Stimulated activated CD8-positive, alpha-beta memory T cell treated with anti-CD3 and anti-CD28 coated beads, Interleukin-4, amount 100 ng/mL, for 24 hours (primary cell): ENCODE measurements around the gene C6orf132.
"Not testable (repeated sequence)": the region's sequence is repeated elsewhere in the genome, so short reads cannot be mapped to it uniquely, and the experiment has no call there.

Source experiments
- DNase-seq: peaks from one replicate; pipeline ENCODE4 v3.0.0-alpha.2; 2020; ENCODE audit warnings: low read depth

C6orf132 gene, protein sequence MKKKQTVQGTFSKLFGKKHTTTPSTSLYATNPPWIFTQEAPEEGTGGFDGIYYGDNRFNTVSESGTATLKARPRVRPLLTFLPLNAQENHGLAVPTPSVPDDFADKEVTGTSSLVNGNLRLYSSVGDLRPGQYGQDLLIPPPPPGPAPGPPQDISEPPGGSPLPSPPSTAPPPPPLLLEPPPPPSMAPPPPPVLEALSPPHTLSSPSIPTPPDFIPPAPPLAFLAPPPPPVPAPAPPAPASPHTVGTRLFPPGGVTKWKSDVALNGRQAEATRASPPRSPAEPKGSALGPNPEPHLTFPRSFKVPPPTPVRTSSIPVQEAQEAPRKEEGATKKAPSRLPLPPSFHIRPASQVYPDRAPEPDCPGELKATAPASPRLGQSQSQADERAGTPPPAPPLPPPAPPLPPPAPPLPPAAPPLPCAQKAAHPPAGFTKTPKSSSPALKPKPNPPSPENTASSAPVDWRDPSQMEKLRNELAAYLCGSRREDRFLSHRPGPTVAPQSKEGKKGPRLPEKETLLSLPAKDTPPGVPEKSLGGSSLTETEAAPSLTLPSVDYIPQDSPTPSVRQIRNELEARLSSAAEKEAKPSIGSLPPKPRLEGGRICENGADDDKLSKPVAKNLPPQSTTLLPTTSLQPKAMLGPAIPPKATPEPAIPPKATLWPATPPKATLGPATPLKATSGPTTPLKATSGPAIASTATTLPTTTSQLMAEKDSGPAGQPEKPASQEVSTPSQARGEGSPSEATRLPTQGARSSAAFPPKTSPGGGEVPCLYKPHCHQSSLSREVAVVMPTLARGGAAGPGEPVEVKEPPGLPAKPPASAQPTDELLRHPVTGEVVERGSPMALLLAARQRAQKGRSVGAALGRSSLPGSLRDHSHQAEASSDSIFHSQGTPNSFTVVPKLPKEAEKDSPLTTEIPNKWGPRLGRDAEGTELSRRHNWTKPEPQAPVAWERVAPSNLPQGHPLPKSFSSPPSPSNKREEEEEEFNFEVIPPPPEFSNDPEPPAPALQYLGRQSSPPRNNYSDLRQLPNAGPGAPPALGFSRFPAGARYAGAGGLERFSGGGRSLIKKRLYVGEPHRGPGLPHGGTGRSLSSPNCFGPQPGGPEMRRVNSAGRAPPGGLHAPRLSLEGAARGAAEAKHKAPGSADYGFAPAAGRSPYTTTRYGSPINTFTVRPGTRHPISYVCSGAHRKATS

DNA sequence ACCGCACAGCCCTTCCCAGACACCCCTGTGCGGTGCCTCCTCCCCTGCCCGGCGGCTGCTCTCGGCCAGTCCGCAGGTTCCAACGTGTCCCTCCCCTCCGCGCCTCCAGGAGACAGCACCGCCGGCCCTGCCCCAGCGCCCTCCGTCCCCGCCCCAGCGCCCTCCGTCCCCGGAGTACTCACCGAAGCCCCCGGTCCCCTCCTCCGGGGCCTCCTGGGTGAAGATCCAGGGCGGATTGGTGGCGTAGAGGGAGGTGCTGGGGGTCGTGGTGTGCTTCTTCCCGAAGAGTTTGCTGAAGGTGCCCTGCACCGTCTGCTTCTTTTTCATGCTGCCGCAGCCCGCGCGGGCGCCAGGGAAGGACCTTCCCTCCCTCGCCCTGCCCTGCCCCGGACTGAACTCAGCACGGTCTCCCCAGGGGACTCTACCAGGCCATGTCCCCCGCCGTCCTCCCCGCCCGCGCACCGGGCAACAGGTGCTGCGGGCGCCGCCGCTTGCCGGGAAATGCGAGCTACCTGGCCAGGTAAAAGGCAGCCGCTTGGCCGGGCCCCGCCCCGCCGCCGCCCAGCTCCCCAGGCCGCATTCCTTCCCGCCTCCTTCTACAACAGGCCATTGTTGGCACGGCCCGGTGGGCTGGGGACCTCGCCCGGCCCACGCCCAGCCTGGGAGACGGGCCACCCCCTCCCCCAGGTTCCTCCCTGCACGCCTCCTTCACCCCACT, at the start of gene C6orf132:
Gene C6orf132 (minus strand): TSS at position 503 of the 718 bp plus-strand sequence. CDS start 176 bp downstream, at position 327.
- DNase-seq: no peak

GRCh38 chr6:42190554-42191183, 48.2 kb upstream of the C6orf132 start:
- no peak for DNase-seq

DNA sequence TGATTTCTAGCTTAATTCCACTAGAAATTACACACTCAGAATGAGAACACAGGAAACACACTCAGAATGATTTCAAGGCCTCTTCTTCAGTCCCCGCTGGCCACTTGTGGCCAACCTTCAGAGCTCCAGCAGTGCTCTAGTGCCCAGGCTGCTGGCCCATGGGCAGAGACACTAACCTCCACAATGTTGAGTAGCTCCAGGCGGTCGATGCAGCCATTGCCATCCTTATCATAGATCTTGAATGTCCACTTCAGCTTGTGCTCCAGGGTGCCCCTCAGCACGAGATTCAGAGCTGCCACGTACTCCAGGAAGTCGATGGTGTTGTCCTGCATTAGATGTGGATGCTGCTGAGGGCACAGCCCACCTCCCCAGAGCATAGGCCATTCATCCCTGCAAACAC, 46.0 kb upstream of the C6orf132 start:
- DNase-seq: no peak

GRCh38 chr6:42185597-42185996, 43.2 kb upstream of the C6orf132 start:
- DNase-seq: no peak

GRCh38 chr6:42184475-42184874, 42.1 kb upstream of the C6orf132 start:
- DNase-seq: no peak

DNA sequence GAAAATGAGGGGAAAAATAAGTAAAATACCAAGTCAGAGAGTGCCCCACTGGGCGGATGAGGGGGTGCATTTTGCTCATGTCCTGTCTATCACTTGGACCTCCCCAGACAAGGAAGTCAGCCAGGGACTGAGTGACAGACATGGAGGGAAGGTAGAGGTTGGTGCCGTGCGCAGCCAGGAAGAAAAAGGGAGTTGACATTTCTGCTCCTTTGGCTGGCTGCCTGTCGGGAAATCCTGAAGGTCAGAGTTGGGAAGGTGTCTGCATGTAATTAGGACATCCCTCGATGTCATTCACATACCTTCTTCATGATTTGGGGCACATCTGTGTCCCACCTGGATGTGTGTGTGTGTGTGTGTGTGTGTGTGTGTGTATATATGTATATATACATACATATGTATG, 39.7 kb upstream of the C6orf132 start:
- DNase-seq: no peak

- DNase-seq: peak; percentile 2
These were observed 37.5 kb upstream of the C6orf132 start for GRCh38 chr6:42179945-42180313.

DNA sequence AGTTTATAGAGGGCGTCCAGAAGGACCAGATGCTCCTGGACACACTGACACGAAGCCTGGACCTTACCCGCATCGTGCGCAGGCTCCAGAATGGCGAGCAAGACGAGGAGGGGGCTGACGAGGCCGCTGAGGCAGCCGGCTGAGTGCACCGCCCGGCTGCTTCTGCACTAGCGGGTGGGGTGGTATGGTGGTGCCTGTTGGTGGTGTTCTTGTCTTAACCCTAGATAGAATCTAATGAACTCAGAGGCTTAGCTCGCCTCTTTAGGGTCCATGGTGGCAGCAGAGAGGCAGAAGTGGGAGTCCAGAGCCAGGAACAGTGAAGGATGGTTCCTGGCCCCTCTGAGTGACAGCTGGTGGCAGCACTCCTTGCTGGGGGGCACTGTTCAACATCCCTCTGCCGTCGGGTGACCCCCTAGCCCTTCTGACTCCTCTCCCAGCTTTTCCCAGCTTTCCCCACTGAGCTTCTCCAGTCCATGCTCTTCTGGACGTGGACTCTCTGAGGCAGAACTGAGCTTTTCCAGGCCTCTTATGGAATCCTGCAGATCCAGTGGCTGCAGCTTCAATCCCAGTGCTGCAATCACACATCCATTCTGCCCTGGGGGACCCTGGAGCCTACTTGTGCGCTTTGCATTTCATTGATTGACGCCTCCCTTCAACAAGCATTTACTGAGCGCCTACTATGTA, 37.0 kb upstream of the C6orf132 start:
- DNase-seq: no peak

GRCh38 chr6:42177514-42178364, 35.3 kb upstream of the C6orf132 start:
- DNase-seq: peak; percentile 7

GRCh38 chr6:42176981-42177380, 34.6 kb upstream of the C6orf132 start:
- DNase-seq: no peak

- no peak for DNase-seq
These were observed 33.4 kb upstream of the C6orf132 start for GRCh38 chr6:42175860-42176259.

GRCh38 chr6:42173101-42173500, 30.7 kb upstream of the C6orf132 start, which contains the start of gene GUCA1A:
TSS of gene GUCA1A (plus strand) at chr6:42173364. CDS start at chr6:42173614, 250 bp downstream.
- DNase-seq: no peak

DNA sequence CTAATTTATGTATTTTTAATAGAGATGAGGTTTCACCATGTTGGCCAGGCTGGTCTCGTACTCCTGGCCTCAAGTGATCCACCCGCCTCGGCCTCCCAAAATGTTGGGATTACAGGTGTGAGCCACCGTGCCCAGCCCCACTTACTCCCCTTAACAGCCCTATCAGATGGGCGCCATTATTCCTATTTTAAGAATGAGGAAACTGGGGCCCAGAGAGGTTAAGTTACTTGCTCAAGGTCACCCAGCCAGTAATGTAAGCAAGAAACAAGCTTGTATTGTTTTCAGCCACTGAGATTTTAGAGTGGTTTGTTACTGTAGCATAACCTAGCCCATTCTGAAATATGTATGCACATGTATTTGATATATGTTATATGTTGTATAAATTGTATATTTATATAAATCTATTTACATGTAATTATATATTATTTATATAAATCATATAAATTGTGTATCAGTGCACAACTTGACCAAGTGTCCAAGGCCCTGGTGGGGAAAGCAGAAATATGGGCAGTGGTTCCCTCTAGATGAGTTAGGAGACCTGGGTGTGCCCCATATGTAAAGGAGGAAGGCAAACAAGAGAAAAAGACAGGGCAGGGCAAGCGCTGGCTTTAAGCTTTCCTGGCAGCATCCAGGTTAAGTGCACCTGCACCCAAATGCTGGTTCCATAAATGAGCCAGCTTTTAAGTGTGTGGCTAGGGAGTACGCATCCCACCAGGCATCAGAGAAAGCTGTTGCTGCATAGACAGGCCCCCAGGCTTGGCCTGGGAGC, 29.6 kb upstream of the C6orf132 start:
- no peak for DNase-seq

DNA sequence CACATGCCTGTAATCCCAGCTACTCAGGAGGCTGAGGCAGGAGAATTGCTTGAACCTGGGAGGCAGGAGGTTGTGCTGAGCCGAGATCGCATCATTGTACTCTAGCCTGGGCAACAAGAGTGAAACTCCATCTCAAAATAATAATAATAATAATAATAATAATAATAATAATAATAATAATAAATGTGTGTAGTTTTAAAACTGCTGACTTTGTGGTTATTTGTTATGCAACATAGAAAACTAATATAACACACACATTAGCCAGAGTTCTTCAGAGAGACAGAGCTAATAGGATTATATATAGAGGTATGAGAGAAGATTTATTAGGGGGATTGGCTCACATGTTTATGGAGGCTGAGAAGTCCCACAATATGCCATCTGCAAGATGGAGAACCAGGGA, 27.4 kb upstream of the C6orf132 start:
- not testable (repeated sequence) for DNase-seq

DNA sequence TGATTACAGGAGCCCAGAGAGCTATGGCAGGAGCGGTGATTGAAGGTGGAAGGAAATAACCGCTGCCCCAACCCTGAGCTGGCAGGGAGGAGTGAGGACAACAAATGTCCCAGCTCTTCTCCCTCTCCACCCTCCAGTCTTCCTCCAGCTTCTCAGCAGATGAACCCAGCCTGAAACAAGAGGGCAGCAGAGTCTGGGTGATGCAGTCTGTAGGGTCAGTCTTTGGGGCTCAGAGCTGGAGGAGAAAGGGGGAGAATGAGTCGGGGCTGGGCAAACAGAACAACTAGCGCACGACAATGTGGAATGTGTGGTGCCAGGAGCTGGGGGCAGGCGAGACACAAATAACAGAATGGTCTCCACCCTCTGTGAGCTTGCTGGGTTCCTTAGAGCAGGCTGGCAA, 26.2 kb upstream of the C6orf132 start:
- no peak for DNase-seq

DNA sequence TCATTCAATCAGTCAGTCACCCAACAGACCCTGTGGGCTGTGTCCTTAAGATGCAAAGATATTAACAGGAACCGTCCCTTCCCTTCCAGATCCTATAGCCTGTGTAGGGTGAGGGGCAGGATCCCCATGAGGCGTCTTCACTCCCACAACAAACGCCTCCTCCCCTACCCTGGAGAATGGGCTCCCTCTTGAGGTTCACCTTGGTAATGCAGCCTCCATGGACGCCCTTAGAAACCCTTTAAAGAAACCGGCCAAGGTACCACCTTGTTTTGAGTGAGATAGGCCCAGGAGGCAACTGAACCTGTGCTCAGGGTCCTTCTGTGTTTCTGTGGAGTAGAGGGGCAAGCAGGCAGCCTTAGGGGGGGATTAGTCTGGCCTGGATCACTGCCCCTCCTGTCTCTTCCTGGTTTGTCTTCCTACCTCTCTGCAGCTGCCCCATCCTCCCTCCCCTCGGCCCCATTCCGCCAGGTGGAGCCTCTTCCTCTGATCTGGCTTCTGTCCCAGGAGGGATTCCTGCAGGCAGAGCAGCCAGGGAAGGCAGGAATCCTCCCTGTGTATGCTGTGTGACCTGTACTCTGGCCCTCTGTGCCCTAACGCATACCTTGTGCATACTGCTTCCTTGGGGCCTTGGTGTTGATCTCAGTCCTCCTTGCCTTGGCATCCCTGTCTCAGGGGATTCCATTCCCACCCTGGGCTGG, 24.2 kb upstream of the C6orf132 start:
- DNase-seq: peak; percentile 67

GRCh38 chr6:42165016-42165415, 22.6 kb upstream of the C6orf132 start:
- DNase-seq: no peak

DNA sequence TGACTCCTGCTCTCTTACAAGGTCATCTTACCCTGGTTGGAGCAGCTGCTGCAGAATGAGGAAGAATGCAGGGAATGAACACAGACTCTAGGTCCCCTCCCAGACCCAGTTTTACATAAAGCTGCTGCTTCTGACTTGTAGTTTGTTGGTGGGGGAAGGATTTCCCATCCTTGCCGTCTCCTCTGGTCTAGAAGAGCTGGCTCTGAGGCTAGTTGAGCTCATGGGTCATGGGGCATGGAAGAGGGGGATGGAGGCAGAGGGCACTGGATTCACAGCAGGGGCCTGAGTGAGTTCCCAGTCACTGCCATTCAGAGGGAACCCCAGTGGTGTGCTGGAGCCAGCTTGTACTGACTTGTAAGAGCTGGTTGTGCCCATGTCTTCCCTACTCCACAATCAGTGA, 21.6 kb upstream of the C6orf132 start:
- DNase-seq: no peak
